ENCODE data around the gene ZDHHC14.

- TF ChIP-seq CTCF (IDR thresholded peaks at IDR 0.05), result no peak
- TF ChIP-seq POLR2AphosphoS5 (IDR thresholded peaks at IDR 0.05), result no peak
- TF ChIP-seq EP300 (IDR thresholded peaks at IDR 0.05), result no peak
Measured at GRCh38 chr6:157575436-157576145, 194.6 kb downstream of the ZDHHC14 start.
